B cell (primary cell): Measurements from ENCODE around the gene ZNF423. TPM values are rescaled to one million over a fixed set of nuclear protein-coding genes. Genes with fewer than 3 reads are reported as not detected.

ENCODE experiments used
- ATAC-seq: fragments of 200-7000 bp; cut with Tn5 transposase; one replicate; pipeline ENCODE4 v1.10.0; 2021; ENCODE audit warnings: low read depth, mild to moderate bottlenecking, moderate number of reproducible peaks, moderate library complexity
- CTCF ChIA-PET: fragments of 350-600 bp; sonication (Branson Sonifier 250); formaldehyde crosslinking; loops from one replicate; lab custom pipeline; 2021; ENCODE audit warnings: antibody characterized with exemption, inconsistent platforms; lab: Charles Lee
- POLR2A ChIA-PET: fragments of 350-600 bp; sonication (Branson Sonifier 250); formaldehyde crosslinking; loops from one replicate; lab custom pipeline; 2021; ENCODE audit warnings: antibody characterized with exemption; lab: Charles Lee
- DNase-seq: peaks from one replicate; pipeline ENCODE4 v3.0.0; 2013
- H2AFZ ChIP-seq: 2 replicates; pipeline ENCODE4 v1.6.1; 2012; ENCODE audit warnings: mild to moderate bottlenecking, low read depth, low read length; ENCODE audit not compliant: insufficient read depth, poor library complexity, severe bottlenecking
- H3K27ac ChIP-seq, 2 donors: 1 replicate in 1 of 2; 2 replicates in 1 of 2; pipeline ENCODE4 v1.5.1; 2012 to 2013; ENCODE audit warnings: low read length in 2 of 2, mild to moderate bottlenecking in 2 of 2, moderate library complexity in 1 of 2
- H3K27me3 ChIP-seq, 4 experiments: fragments of 200-600 bp in 1 of 4; sonication (generic) in 1 of 4; replicated peaks in 1 of 4; 1 replicate in 2 of 4; 2 replicates in 2 of 4; pipeline versions ENCODE4 v1.6.1 to v1.7.0; 2013 to 2016; ENCODE audit warnings: low read length in 3 of 4, mild to moderate bottlenecking in 2 of 4, mixed read lengths in 1 of 4, moderate library complexity in 1 of 4; ENCODE audit not compliant: insufficient read depth in 4 of 4, control insufficient read depth in 3 of 4; ENCODE audit errors: control extremely low read depth in 1 of 4
- H3K36me3 ChIP-seq, 2 experiments: replicated peaks in 1 of 2; 1 replicate in 1 of 2; 2 replicates in 1 of 2; pipeline versions ENCODE4 v1.6.1 to v1.7.1; 2013; ENCODE audit warnings: low read length in 1 of 2; ENCODE audit not compliant: insufficient read depth in 2 of 2, control insufficient read depth in 1 of 2; ENCODE audit errors: control extremely low read depth in 1 of 2, extremely low read depth in 1 of 2
- H3K4me1 ChIP-seq, 2 donors: fragments of 200-600 bp in 1 of 2; sonication (generic) in 1 of 2; 1 replicate in 1 of 2; 2 replicates in 1 of 2; pipeline versions ENCODE4 v1.5.1 to v1.6.1; 2013 to 2017; ENCODE audit warnings: low read length in 2 of 2; ENCODE audit not compliant: control insufficient read depth in 2 of 2, insufficient read depth in 2 of 2
- H3K4me2 ChIP-seq: replicated peaks from 2 replicates; pipeline ENCODE3; 2012; ENCODE audit warnings: mild to moderate bottlenecking, low read depth, low read length; ENCODE audit not compliant: poor library complexity, severe bottlenecking
- H3K4me3 ChIP-seq, 5 experiments: fragments of 200-600 bp in 1 of 5; sonication (generic) in 1 of 5; 1 replicate in 3 of 5; 2 replicates in 2 of 5; pipeline versions ENCODE4 v1.5.1 to v1.7.0; 2011 to 2016; ENCODE audit warnings: low read length in 4 of 5, mild to moderate bottlenecking in 4 of 5, low read depth in 2 of 5, control low read depth in 1 of 5, moderate library complexity in 1 of 5; ENCODE audit not compliant: insufficient read depth in 1 of 5; ENCODE audit errors: control extremely low read depth in 1 of 5, extremely low read depth in 1 of 5
- H3K79me2 ChIP-seq: fragments of 200-600 bp; sonication (generic); one replicate; pipeline ENCODE4 v1.6.0; 2016; ENCODE audit warnings: low read length; ENCODE audit not compliant: control insufficient read depth, insufficient read depth
- H3K9ac ChIP-seq: fragments of 200-600 bp; sonication (generic); 2 replicates; pipeline ENCODE4 v1.6.1; 2017; ENCODE audit warnings: mild to moderate bottlenecking, low read length, moderate library complexity
- H3K9me3 ChIP-seq, 3 donors: one replicate each; pipeline versions ENCODE4 v1.6.1 to v1.7.1; 2013; ENCODE audit warnings: low read length in 2 of 3; ENCODE audit not compliant: control insufficient read depth in 2 of 3, insufficient read depth in 1 of 3; ENCODE audit errors: control extremely low read depth in 1 of 3
- H4K20me1 ChIP-seq: 2 replicates; pipeline ENCODE4 v1.6.0; 2012; ENCODE audit warnings: mild to moderate bottlenecking, low read length; ENCODE audit not compliant: insufficient read depth, control insufficient read depth, poor library complexity, severe bottlenecking
- H3K27ac Mint-ChIP-seq: one replicate; pipeline ENCODE4 v1.8.0; 2021; ENCODE audit warnings: mixed read lengths
- H3K27me3 Mint-ChIP-seq: one replicate; pipeline ENCODE4 v1.8.0; 2021; ENCODE audit warnings: mixed read lengths
- H3K4me1 Mint-ChIP-seq: one replicate; pipeline ENCODE4 v1.8.0; 2021; ENCODE audit warnings: mixed read lengths
- H3K4me3 Mint-ChIP-seq: one replicate; pipeline ENCODE4 v1.8.0; 2021; ENCODE audit warnings: mixed read lengths
- H3K9me3 Mint-ChIP-seq: one replicate; pipeline ENCODE4 v1.8.0; 2022; ENCODE audit warnings: mixed read lengths; ENCODE audit not compliant: insufficient read depth
- EZH2 ChIP-seq: IDR thresholded peaks from 2 replicates; pipeline ENCODE4 v1.6.1; 2012; ENCODE audit warnings: borderline replicate concordance, low read depth, mild to moderate bottlenecking, moderate library complexity, low read length; ENCODE audit not compliant: insufficient read depth, poor library complexity, severe bottlenecking
- WGBS: methylation state at CpG from one replicate; pipeline ENCODE4 v1.1.5; 2013; ENCODE audit warnings: missing lambda C conversion rate; ENCODE audit not compliant: insufficient coverage; 5-methylcytosine and 5-hydroxymethylcytosine counted together
- intact Hi-C: fragments of 100-400 bp; cut with micrococcal nuclease; formaldehyde crosslinking; loops from one replicate; pipeline ENCODE4 v1.10.0; 2022
- polyA plus RNA-seq: library from polyadenylated mRNA; depleted of rRNA; stranded (reverse); fragments of >200 nt; gene quantifications from 2 replicates; pipeline ENCODE4 v1.2.3, GENCODE V29; 2012
- total RNA-seq, 2 donors: library from RNA; stranded (reverse); fragments of 120-200 nt in 1 of 2; gene quantifications; 1 replicate in 1 of 2; 2 replicates in 1 of 2; pipeline versions ENCODE4 v1.2.3 to v1.2.4, GENCODE V29; 2013 to 2022
- TF ChIP-seq, protein P1 (sequence below): fragments of 200-600 bp; IDR thresholded peaks from one replicate; pipeline ENCODE4 v1.8.0; 2022; ENCODE audit warnings: antibody characterized with exemption, mild to moderate bottlenecking

ZNF423 gene
- total and polyA plus RNA-seq, 2 donors (not counting 1 experiment from before 2014, with no cell fraction given): not detected

DNA sequence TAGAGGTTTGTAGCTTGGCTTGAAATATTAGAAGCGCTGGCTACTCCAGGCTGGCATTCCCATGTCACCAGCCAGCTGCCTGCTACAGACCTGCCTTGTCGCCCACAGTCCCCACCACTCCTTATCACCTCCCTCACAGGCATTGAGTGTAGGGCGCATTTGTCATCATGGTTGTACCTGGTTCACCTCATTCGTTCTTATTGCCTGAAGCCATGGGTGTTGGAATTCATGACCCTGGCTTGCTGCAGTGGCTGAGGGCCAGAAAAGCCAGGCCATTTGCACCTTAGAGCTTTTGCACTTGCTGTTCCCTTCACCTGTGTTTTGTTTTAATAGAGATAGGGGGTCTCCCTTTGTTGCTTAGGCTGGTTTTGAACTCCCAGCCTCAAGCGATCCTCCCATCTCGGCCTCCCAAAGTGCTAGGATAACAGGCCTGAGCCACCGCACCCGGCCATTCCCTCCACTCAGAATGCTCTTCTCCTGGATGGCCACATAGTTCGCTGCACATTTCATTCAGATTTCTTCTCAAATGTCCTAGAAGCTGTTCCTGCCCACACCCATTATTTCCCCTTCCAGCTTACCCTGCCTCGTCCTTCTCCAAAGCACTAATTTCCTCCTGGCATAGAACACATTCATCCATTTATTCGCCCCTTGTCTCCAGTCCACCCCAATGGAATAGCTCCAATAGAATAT is 384.7 kb downstream of the ZNF423 start:
- TF ChIP-seq, protein P1, sequence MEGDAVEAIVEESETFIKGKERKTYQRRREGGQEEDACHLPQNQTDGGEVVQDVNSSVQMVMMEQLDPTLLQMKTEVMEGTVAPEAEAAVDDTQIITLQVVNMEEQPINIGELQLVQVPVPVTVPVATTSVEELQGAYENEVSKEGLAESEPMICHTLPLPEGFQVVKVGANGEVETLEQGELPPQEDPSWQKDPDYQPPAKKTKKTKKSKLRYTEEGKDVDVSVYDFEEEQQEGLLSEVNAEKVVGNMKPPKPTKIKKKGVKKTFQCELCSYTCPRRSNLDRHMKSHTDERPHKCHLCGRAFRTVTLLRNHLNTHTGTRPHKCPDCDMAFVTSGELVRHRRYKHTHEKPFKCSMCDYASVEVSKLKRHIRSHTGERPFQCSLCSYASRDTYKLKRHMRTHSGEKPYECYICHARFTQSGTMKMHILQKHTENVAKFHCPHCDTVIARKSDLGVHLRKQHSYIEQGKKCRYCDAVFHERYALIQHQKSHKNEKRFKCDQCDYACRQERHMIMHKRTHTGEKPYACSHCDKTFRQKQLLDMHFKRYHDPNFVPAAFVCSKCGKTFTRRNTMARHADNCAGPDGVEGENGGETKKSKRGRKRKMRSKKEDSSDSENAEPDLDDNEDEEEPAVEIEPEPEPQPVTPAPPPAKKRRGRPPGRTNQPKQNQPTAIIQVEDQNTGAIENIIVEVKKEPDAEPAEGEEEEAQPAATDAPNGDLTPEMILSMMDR: no peak
- no peak for TF ChIP-seq EZH2
- POLR2A ChIA-PET: no interaction called here

DNA sequence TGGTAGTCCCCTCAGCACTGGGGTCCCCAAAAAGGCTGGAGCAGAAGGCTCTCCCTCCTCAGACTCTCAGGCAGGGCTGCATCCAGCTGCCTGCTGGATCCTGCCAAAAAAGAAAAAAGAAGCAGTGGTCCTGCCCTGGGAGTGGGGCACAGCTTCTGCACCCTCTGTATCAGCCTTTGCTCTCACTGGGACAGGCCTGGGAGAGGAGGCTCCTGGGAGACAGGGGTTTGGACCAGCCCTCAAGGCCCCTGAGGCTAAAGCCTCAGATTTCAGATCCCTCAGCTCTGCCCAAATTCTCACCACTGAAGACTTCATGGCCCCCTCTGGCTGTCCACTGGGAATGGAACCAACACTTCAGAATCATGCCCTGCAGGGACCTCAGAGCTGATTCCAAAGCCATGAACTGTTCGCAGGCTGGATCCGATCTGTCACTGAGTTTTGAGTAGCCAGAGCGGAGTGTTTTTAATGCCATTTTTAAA is 385.4 kb downstream of the ZNF423 start:
- H3K79me2 ChIP-seq: no peaks in the 10 kb centered on the region
- no peaks in the 10 kb centered on the region for H3K27me3 ChIP-seq
- intact Hi-C loops: no loop called here
- no peak for DNase-seq
- no peak overlapping the region for H3K4me3 ChIP-seq
- no peaks in the 10 kb centered on the region for H4K20me1 ChIP-seq
- H3K4me1 ChIP-seq: peaks cover 6 to 10% of the 10 kb centered on the region in 2 donors
- ATAC-seq: no peak
- CTCF ChIA-PET: no interaction called here
- 96% methylated on average over 3 of the region's 3 CpGs for WGBS
- no peak overlapping the region for H3K27ac ChIP-seq
- H3K4me2 ChIP-seq: no peak overlapping the region
- H3K4me1 Mint-ChIP-seq: peaks cover 6% of the 10 kb centered on the region
- POLR2A ChIA-PET: no interaction called here
- no peaks in the 10 kb centered on the region for H3K36me3 ChIP-seq
- H3K9ac ChIP-seq: no peak overlapping the region
- H3K27me3 Mint-ChIP-seq: no peaks in the 10 kb centered on the region
- no peaks in the 10 kb centered on the region for H3K9me3 Mint-ChIP-seq
- H3K27ac Mint-ChIP-seq: no peak overlapping the region
- H3K9me3 ChIP-seq: no peaks in the 10 kb centered on the region
- TF ChIP-seq EZH2: no peak
- TF ChIP-seq, protein P1: no peak
- H3K4me3 Mint-ChIP-seq: no peak overlapping the region
- H2AFZ ChIP-seq: no peak overlapping the region

More for the DNA sequence above, 384.7 kb downstream of the ZNF423 start:
- no peaks in the 10 kb centered on the region for H3K27me3 ChIP-seq
- H3K36me3 ChIP-seq: no peaks in the 10 kb centered on the region
- H4K20me1 ChIP-seq: no peaks in the 10 kb centered on the region
- H3K79me2 ChIP-seq: no peaks in the 10 kb centered on the region
- CTCF ChIA-PET: no interaction called here
- ATAC-seq (no peak), DNase-seq (no peak)
- H3K27me3 Mint-ChIP-seq: no peaks in the 10 kb centered on the region
- H3K4me1 ChIP-seq: peaks cover 6 to 10% of the 10 kb centered on the region in 2 donors
- intact Hi-C loops: no loop called here
- H3K27ac ChIP-seq: no peak overlapping the region
- no peak overlapping the region for H2AFZ ChIP-seq
- H3K4me3 ChIP-seq: no peak overlapping the region
- H3K9me3 Mint-ChIP-seq: no peaks in the 10 kb centered on the region
- H3K4me2 ChIP-seq: no peak overlapping the region
- no peak overlapping the region for H3K4me3 Mint-ChIP-seq
- WGBS: 96% methylated on average over 9 of the region's 11 CpGs
- peaks cover 6% of the 10 kb centered on the region for H3K4me1 Mint-ChIP-seq
- no peaks in the 10 kb centered on the region for H3K9me3 ChIP-seq
- H3K9ac ChIP-seq: no peak overlapping the region
- no peak overlapping the region for H3K27ac Mint-ChIP-seq
